Endothelial cell of umbilical vein (primary cell): ENCODE results near the gene RMND5B. TPM values are rescaled to one million over a fixed set of nuclear protein-coding genes. Genes with fewer than 3 reads are reported as not detected.

Experiments used
- BruUV-seq: library from RNA; stranded (reverse); fragments of 400-500 nt; replicated peaks from 2 replicates; lab custom pipeline; 2021; lab: Mats Ljungman, UMichigan
- CTCF ChIA-PET: fragments of 300-600, 350-600 bp; sonication (Branson Sonifier 250); formaldehyde crosslinking; loops from one replicate; lab custom pipeline; 2021; ENCODE audit warnings: antibody characterized with exemption, inconsistent platforms; lab: Charles Lee
- POLR2A ChIA-PET: fragments of 300-600, 350-600 bp; sonication (Branson Sonifier 250); formaldehyde crosslinking; loops from one replicate; lab custom pipeline; 2021; ENCODE audit warnings: antibody characterized with exemption, inconsistent platforms; lab: Charles Lee
- DNase-seq: peaks from one replicate; pipeline ENCODE4 v3.0.0-alpha.2; 2011; ENCODE audit warnings: low read depth, low spot score
- FAIRE-seq: peaks from 2 replicates; lab custom pipeline; 2011; peaks lifted over from hg19 to GRCh38; lab: Jason Lieb, UNC
- H2AFZ ChIP-seq: 2 replicates; pipeline ENCODE4 v1.6.0; 2012; ENCODE audit warnings: low read depth, low read length, control low read depth, inconsistent platforms
- H3K27ac ChIP-seq: 2 replicates; pipeline ENCODE4 v1.5.1; 2011; ENCODE audit warnings: low read depth, mild to moderate bottlenecking, control low read depth, low read length, moderate library complexity; ENCODE audit not compliant: insufficient read depth
- H3K27me3 ChIP-seq, 2 experiments: 2 replicates each; pipeline versions ENCODE4 v1.6.0 to v1.6.1; 2011; ENCODE audit warnings: low read length in 2 of 2, mixed read lengths in 1 of 2; ENCODE audit not compliant: control insufficient read depth in 2 of 2, insufficient read depth in 2 of 2
- H3K36me3 ChIP-seq, 2 experiments: 2 replicates in 1 of 2; 3 replicates in 1 of 2; pipeline ENCODE4 v1.5.1; 2011; ENCODE audit warnings: low read length in 2 of 2, mild to moderate bottlenecking in 1 of 2, moderate library complexity in 1 of 2; ENCODE audit not compliant: control insufficient read depth in 2 of 2, insufficient read depth in 2 of 2; ENCODE audit errors: extremely low read depth in 1 of 2
- H3K4me1 ChIP-seq: 3 replicates; pipeline ENCODE4 v1.5.1; 2011; ENCODE audit warnings: mild to moderate bottlenecking, low read length; ENCODE audit not compliant: control insufficient read depth, insufficient read depth; ENCODE audit errors: extremely low read depth
- H3K4me2 ChIP-seq: 2 replicates; pipeline ENCODE4 v1.6.1; 2011; ENCODE audit warnings: low read length, control low read depth, mixed read lengths; ENCODE audit not compliant: insufficient read depth
- H3K4me3 ChIP-seq, 3 experiments: fragments of 200-600 bp in 1 of 3; sonication (generic), shearing (Covaris generic) in 1 of 3; replicated peaks in 1 of 3; 2 replicates each; pipeline ENCODE4 v1.5.1; 2011 to 2016; ENCODE audit warnings: control low read depth in 3 of 3, low read length in 3 of 3, mild to moderate bottlenecking in 2 of 3, inconsistent platforms in 1 of 3, low read depth in 1 of 3, moderate library complexity in 1 of 3; ENCODE audit not compliant: insufficient read depth in 1 of 3
- H3K79me2 ChIP-seq: 2 replicates; pipeline ENCODE4 v1.6.0; 2012; ENCODE audit warnings: low read length, inconsistent platforms; ENCODE audit not compliant: control insufficient read depth, insufficient read depth
- H3K9ac ChIP-seq: replicated peaks from 2 replicates; pipeline ENCODE3; 2011; ENCODE audit warnings: low read length, control low read depth; ENCODE audit not compliant: insufficient read depth; ENCODE audit errors: extremely low read depth
- H3K9me1 ChIP-seq: replicated peaks from 3 replicates; pipeline ENCODE4 v1.6.0; 2011; ENCODE audit warnings: mild to moderate bottlenecking, low read length; ENCODE audit not compliant: control insufficient read depth, insufficient read depth; ENCODE audit errors: extremely low read depth
- H3K9me3 ChIP-seq: replicated peaks from 2 replicates; pipeline ENCODE4 v1.5.1; 2012; ENCODE audit warnings: low read length, inconsistent platforms; ENCODE audit not compliant: control insufficient read depth, insufficient read depth
- H4K20me1 ChIP-seq: replicated peaks from 2 replicates; pipeline ENCODE3; 2011; ENCODE audit warnings: mild to moderate bottlenecking, low read length; ENCODE audit not compliant: control insufficient read depth, insufficient read depth; ENCODE audit errors: extremely low read depth
- CTCF ChIP-seq, 2 donors: IDR thresholded peaks; 1 replicate in 1 of 2; 2 replicates in 1 of 2; pipeline ENCODE4 v1.5.1; 2011; ENCODE audit warnings: low read length in 2 of 2, mild to moderate bottlenecking in 2 of 2, moderate library complexity in 2 of 2, control low read depth in 1 of 2, inconsistent platforms in 1 of 2, low read depth in 1 of 2; ENCODE audit not compliant: insufficient read depth in 1 of 2; ENCODE audit errors: extremely low read depth in 1 of 2
- EZH2 ChIP-seq: IDR thresholded peaks from 2 replicates; pipeline ENCODE4 v1.6.1; 2012; ENCODE audit warnings: borderline replicate concordance, low read depth, mild to moderate bottlenecking, moderate library complexity, low read length, inconsistent platforms; ENCODE audit not compliant: severe bottlenecking
- FOS ChIP-seq: IDR thresholded peaks from 2 replicates; pipeline ENCODE4 v1.6.1; 2011; ENCODE audit warnings: mild to moderate bottlenecking, low read length, moderate library complexity, borderline replicate concordance; ENCODE audit not compliant: insufficient read depth
- GATA2 ChIP-seq: IDR thresholded peaks from 2 replicates; pipeline ENCODE4 v1.7.0; 2011; ENCODE audit warnings: low read depth, mild to moderate bottlenecking, moderate library complexity, mixed read lengths, low read length; ENCODE audit not compliant: insufficient read length, insufficient read depth
- JUN ChIP-seq: IDR thresholded peaks from 2 replicates; pipeline ENCODE4 v1.6.1; 2011; ENCODE audit warnings: borderline replicate concordance, low read depth; ENCODE audit not compliant: insufficient read length, insufficient read depth
- MAX ChIP-seq: IDR thresholded peaks from 2 replicates; pipeline ENCODE4 v1.6.1; 2011; ENCODE audit not compliant: insufficient read depth, insufficient read length
- MYC ChIP-seq: IDR thresholded peaks from one replicate; pipeline ENCODE4 v1.6.1; 2011; ENCODE audit warnings: mild to moderate bottlenecking, low read depth, low read length
- POLR2A ChIP-seq: IDR thresholded peaks from 2 replicates; pipeline ENCODE4 v1.6.1; 2012; ENCODE audit warnings: low read depth, mild to moderate bottlenecking, control low read depth, low read length
- POLR2AphosphoS5 ChIP-seq: IDR thresholded peaks from 2 replicates; pipeline ENCODE4 v1.6.1; 2012; ENCODE audit warnings: low read depth, mild to moderate bottlenecking, control low read depth, low read length, moderate library complexity; ENCODE audit not compliant: insufficient read depth
- dilution Hi-C: fragments of 300-500 bp; cut with MboI; formaldehyde crosslinking; loops from one replicate; pipeline ENCODE4 v1.15.0; 2019; ENCODE audit warnings: low sequenced_read_pairs; ENCODE audit not compliant: extremely low pct_ligation_motif_present
- intact Hi-C: fragments of 100-400 bp; cut with micrococcal nuclease; formaldehyde crosslinking; loops from one replicate; pipeline ENCODE4 v1.10.0; 2022
- polyA plus RNA-seq, 4 experiments: library from polyadenylated mRNA; depleted of rRNA in 3 of 4; stranded (reverse) in 3 of 4; unstranded in 1 of 4; fragments of >200 nt; gene quantifications; 2 replicates each; pipeline versions ENCODE4 v1.2.1 to v1.2.3, GENCODE V29; 2011 to 2012; ENCODE audit warnings: missing spikeins in 1 of 4
- total RNA-seq: library from RNA; stranded (reverse); gene quantifications from 2 replicates; pipeline ENCODE4 v1.2.3, GENCODE V29; 2021

RMND5B gene
- total and polyA plus RNA-seq, 2 donors (not counting 3 experiments of a cell fraction or from before 2014, with no cell fraction given) = 38.2 to 40.2 TPM

GRCh38 chr5:178104492-178104891 is 26.3 kb upstream of the RMND5B start:
- ChIA-PET CTCF (interaction anchor here (0.8 to 5.1 kb wide), 2 partner anchors 16 to 29 kb away, joined by 3 to 26 read pairs; no protein-coding TSS in a partner anchor), POLR2A (no interaction called here)
- Histone ChIP-seq H3K27ac (no peak overlapping the region), H3K9me3 (no peaks in the 10 kb centered on the region), H3K4me2 (no peak overlapping the region), H3K4me1 (no peaks in the 10 kb centered on the region), H3K4me3 (no peak overlapping the region), H3K79me2 (no peaks in the 10 kb centered on the region), H4K20me1 (no peaks in the 10 kb centered on the region), H3K27me3 (no peaks in the 10 kb centered on the region), H3K36me3 (no peaks in the 10 kb centered on the region), H3K9ac (no peak overlapping the region), H3K9me1 (no peaks in the 10 kb centered on the region), H2AFZ (no peak overlapping the region)
- dilution Hi-C loops (no loop called here), intact Hi-C loops (no loop called here)
- TF ChIP-seq CTCF (IDR thresholded peaks at IDR 0.05; ENCODE audit: extremely low read depth in 1 of 2, insufficient read depth in 1 of 2, low read depth in 1 of 2, low read length in 2 of 2) (no peak), FOS (no peak), POLR2A (no peak), MAX (no peak), JUN (no peak), GATA2 (no peak), POLR2AphosphoS5 (no peak), MYC (no peak), EZH2 (no peak)
- BruUV-seq = no TSS peak
- DNase-seq (no peak), FAIRE-seq (no peak)
